Mesenchymal stem cell (in vitro differentiated cells and primary cell): Measurements from ENCODE around the gene FOXQ1.

Source experiments
- DNase-seq: peaks from one replicate; pipeline ENCODE4 v3.0.0-alpha.2; 2013
- H2AFZ ChIP-seq: one replicate; pipeline ENCODE4 v1.6.1; 2013; ENCODE audit warnings: low read depth, mild to moderate bottlenecking, control low read depth, inconsistent platforms, low read length, moderate library complexity
- H2AK5ac ChIP-seq: 2 replicates; pipeline ENCODE4 v1.6.1; 2013; ENCODE audit warnings: low read length, moderate library complexity, mild to moderate bottlenecking, inconsistent platforms; ENCODE audit not compliant: severe bottlenecking
- H2BK120ac ChIP-seq: one replicate; pipeline ENCODE4 v1.6.1; 2013; ENCODE audit warnings: low read depth, mild to moderate bottlenecking, inconsistent platforms, low read length, moderate library complexity
- H2BK12ac ChIP-seq, 2 experiments: one replicate each; pipeline ENCODE4 v1.6.1; 2013; ENCODE audit warnings: inconsistent platforms in 2 of 2, low read length in 2 of 2, mild to moderate bottlenecking in 2 of 2, moderate library complexity in 2 of 2, control low read depth in 1 of 2
- H2BK15ac ChIP-seq: one replicate; pipeline ENCODE4 v1.6.1; 2013; ENCODE audit warnings: mild to moderate bottlenecking, low read depth, inconsistent platforms; ENCODE audit not compliant: poor library complexity, severe bottlenecking
- H2BK5ac ChIP-seq: 2 replicates; pipeline ENCODE4 v1.6.1; 2013; ENCODE audit warnings: low read depth, mild to moderate bottlenecking, low read length, control low read depth, inconsistent platforms; ENCODE audit not compliant: poor library complexity, severe bottlenecking
- H3K14ac ChIP-seq, 2 experiments: one replicate each; pipeline ENCODE4 v1.6.1; 2013; ENCODE audit warnings: inconsistent platforms in 2 of 2, low read length in 2 of 2, control low read depth in 1 of 2, mild to moderate bottlenecking in 1 of 2, moderate library complexity in 1 of 2
- H3K18ac ChIP-seq, 2 experiments: one replicate each; pipeline ENCODE4 v1.6.1; 2013; ENCODE audit warnings: inconsistent platforms in 2 of 2, low read length in 2 of 2, control low read depth in 1 of 2, low read depth in 1 of 2, mild to moderate bottlenecking in 1 of 2
- H3K23ac ChIP-seq, 2 experiments: one replicate each; pipeline ENCODE4 v1.6.1; 2013; ENCODE audit warnings: inconsistent platforms in 2 of 2, low read length in 2 of 2, mild to moderate bottlenecking in 2 of 2, moderate library complexity in 2 of 2, control low read depth in 1 of 2
- H3K27ac ChIP-seq: 2 replicates; pipeline ENCODE4 v1.5.1; 2013; ENCODE audit warnings: mild to moderate bottlenecking, moderate library complexity, low read length, control low read depth, inconsistent platforms; ENCODE audit not compliant: poor library complexity, severe bottlenecking
- H3K27me3 ChIP-seq, 2 experiments: 2 replicates each; pipeline versions ENCODE4 v1.6.1 to v1.7.0; 2013; ENCODE audit warnings: low read length in 2 of 2, mild to moderate bottlenecking in 2 of 2, moderate library complexity in 2 of 2, control low read depth in 1 of 2, inconsistent platforms in 1 of 2; ENCODE audit not compliant: control insufficient read depth in 1 of 2, insufficient read depth in 1 of 2
- H3K36me3 ChIP-seq, 2 experiments: 2 replicates each; pipeline versions ENCODE4 v1.6.1 to v1.7.0; 2013; ENCODE audit warnings: low read length in 2 of 2, control low read depth in 1 of 2, inconsistent platforms in 1 of 2, low read depth in 1 of 2, mild to moderate bottlenecking in 1 of 2; ENCODE audit not compliant: insufficient read depth in 2 of 2, control insufficient read depth in 1 of 2
- H3K4ac ChIP-seq, 2 experiments: one replicate each; pipeline ENCODE4 v1.6.1; 2013; ENCODE audit warnings: inconsistent platforms in 2 of 2, low read length in 2 of 2, mild to moderate bottlenecking in 2 of 2, moderate library complexity in 2 of 2, control low read depth in 1 of 2, low read depth in 1 of 2
- H3K4me1 ChIP-seq: 2 replicates; pipeline ENCODE4 v1.6.1; 2013; ENCODE audit warnings: low read depth, low read length, control low read depth; ENCODE audit not compliant: control insufficient read depth, insufficient read depth
- H3K4me2 ChIP-seq: 2 replicates; pipeline ENCODE4 v1.6.1; 2013; ENCODE audit warnings: low read length, mild to moderate bottlenecking, inconsistent platforms; ENCODE audit not compliant: poor library complexity, severe bottlenecking
- H3K4me3 ChIP-seq, 2 experiments: 2 replicates each; pipeline versions ENCODE4 v1.5.1 to v1.7.0; 2013; ENCODE audit warnings: low read length in 2 of 2, mild to moderate bottlenecking in 2 of 2, control low read depth in 1 of 2, low read depth in 1 of 2; ENCODE audit not compliant: insufficient read depth in 1 of 2
- H3K79me1 ChIP-seq: replicated peaks from 2 replicates; pipeline ENCODE4 v1.6.1; 2013; ENCODE audit warnings: mild to moderate bottlenecking, control low read depth, low read length, inconsistent platforms; ENCODE audit not compliant: poor library complexity, severe bottlenecking
- H3K9ac ChIP-seq: 2 replicates; pipeline ENCODE4 v1.7.0; 2013; ENCODE audit warnings: mild to moderate bottlenecking, low read length, moderate library complexity
- H3K9me3 ChIP-seq: 2 replicates; pipeline ENCODE4 v1.7.0; 2013; ENCODE audit warnings: mild to moderate bottlenecking, low read length; ENCODE audit not compliant: control insufficient read depth
- H4K8ac ChIP-seq: one replicate; pipeline ENCODE4 v1.6.1; 2013; ENCODE audit warnings: inconsistent platforms, mild to moderate bottlenecking, low read length, moderate library complexity
- H4K91ac ChIP-seq: one replicate; pipeline ENCODE4 v1.6.1; 2013; ENCODE audit warnings: mild to moderate bottlenecking, low read length, inconsistent platforms
- WGBS: methylation state at CpG from one replicate; pipeline ENCODE4 v1.1.7; 2013; ENCODE audit warnings: mixed read lengths; 5-methylcytosine and 5-hydroxymethylcytosine counted together

The FOXQ1 gene

GRCh38 chr6:1321738-1322137, 9.8 kb downstream of the FOXQ1 start:
- no peaks in the 10 kb centered on the region for H3K9me3 ChIP-seq
- no peak overlapping the region for H3K14ac ChIP-seq
- no peaks in the 10 kb centered on the region for H3K79me1 ChIP-seq
- peaks cover 0 to 13% of the 10 kb centered on the region in 2 experiments for H3K27me3 ChIP-seq
- H3K23ac ChIP-seq = no peak overlapping the region
- H3K4me1 ChIP-seq = no peaks in the 10 kb centered on the region
- H3K4ac ChIP-seq = no peak overlapping the region
- no peak overlapping the region for H3K4me2 ChIP-seq
- no peak overlapping the region for H3K9ac ChIP-seq
- no peak overlapping the region for H2BK5ac ChIP-seq
- no peak overlapping the region for H2AFZ ChIP-seq
- no peak overlapping the region for H2BK12ac ChIP-seq
- peak; percentile 40 for DNase-seq
- no peak overlapping the region for H3K18ac ChIP-seq
- no peaks in the 10 kb centered on the region for H3K36me3 ChIP-seq
- no peak overlapping the region for H4K8ac ChIP-seq
- no peak overlapping the region for H2BK120ac ChIP-seq
- H4K91ac ChIP-seq = no peak overlapping the region
- 38% methylated on average over 2 of the region's 4 CpGs for WGBS
- H2AK5ac ChIP-seq = no peak overlapping the region
- H3K4me3 ChIP-seq = no peak overlapping the region
- no peak overlapping the region for H2BK15ac ChIP-seq
- no peak overlapping the region for H3K27ac ChIP-seq

GRCh38 chr6:1322156-1322555, 10.3 kb downstream of the FOXQ1 start:
- no peak overlapping the region for H2BK120ac ChIP-seq
- no peaks in the 10 kb centered on the region for H3K36me3 ChIP-seq
- H3K4me3 ChIP-seq = no peak overlapping the region
- H4K8ac ChIP-seq = no peak overlapping the region
- peaks cover 0 to 14% of the 10 kb centered on the region in 2 experiments for H3K27me3 ChIP-seq
- H2AK5ac ChIP-seq = no peak overlapping the region
- H3K79me1 ChIP-seq = no peaks in the 10 kb centered on the region
- no peak overlapping the region for H3K27ac ChIP-seq
- H3K4me1 ChIP-seq = no peaks in the 10 kb centered on the region
- DNase-seq = no peak
- no peak overlapping the region for H3K9ac ChIP-seq
- no peak overlapping the region for H3K23ac ChIP-seq
- H2BK12ac ChIP-seq = no peak overlapping the region
- H4K91ac ChIP-seq = no peak overlapping the region
- no peak overlapping the region for H2BK15ac ChIP-seq
- H2BK5ac ChIP-seq = no peak overlapping the region
- no peak overlapping the region for H3K14ac ChIP-seq
- no peak overlapping the region for H2AFZ ChIP-seq
- WGBS = 62% methylated on average over 3 of the region's 3 CpGs
- H3K9me3 ChIP-seq = no peaks in the 10 kb centered on the region
- H3K4me2 ChIP-seq = no peak overlapping the region
- no peak overlapping the region for H3K4ac ChIP-seq
- H3K18ac ChIP-seq = no peak overlapping the region

GRCh38 chr6:1322696-1323219, 10.9 kb downstream of the FOXQ1 start:
- Histone ChIP-seq H2BK15ac (no peak overlapping the region), H3K4me2 (no peak overlapping the region), H2BK120ac (no peak overlapping the region), H3K4me3 (no peak overlapping the region), H3K9me3 (no peaks in the 10 kb centered on the region), H4K91ac (no peak overlapping the region), H3K36me3 (no peaks in the 10 kb centered on the region), H3K23ac (no peak overlapping the region), H2AFZ (no peak overlapping the region), H3K14ac (no peak overlapping the region), H3K79me1 (no peaks in the 10 kb centered on the region), H2BK12ac (no peak overlapping the region), H2AK5ac (no peak overlapping the region), H3K18ac (no peak overlapping the region), H3K27me3 (peaks cover 0 to 20% of the 10 kb centered on the region in 2 experiments), H3K27ac (no peak overlapping the region), H3K9ac (no peak overlapping the region), H3K4me1 (no peaks in the 10 kb centered on the region), H3K4ac (no peak overlapping the region), H2BK5ac (no peak overlapping the region), H4K8ac (no peak overlapping the region)
- WGBS = 29% methylated on average over 2 of the region's 5 CpGs
- DNase-seq = peak; percentile 16

GRCh38 chr6:1324936-1325335, 13.0 kb downstream of the FOXQ1 start:
- no peaks in the 10 kb centered on the region for H3K79me1 ChIP-seq
- H3K14ac ChIP-seq = no peak overlapping the region
- H2BK120ac ChIP-seq = no peak overlapping the region
- no peak overlapping the region for H4K91ac ChIP-seq
- H2AK5ac ChIP-seq = no peak overlapping the region
- H3K9me3 ChIP-seq = peaks cover 6% of the 10 kb centered on the region
- WGBS = 87% methylated on average over 6 of the region's 7 CpGs
- no peak overlapping the region for H3K4me2 ChIP-seq
- no peak overlapping the region for H3K18ac ChIP-seq
- peak overlapping the region; percentile 46 for H3K9ac ChIP-seq
- no peak overlapping the region for H3K23ac ChIP-seq
- H3K4ac ChIP-seq = no peak overlapping the region
- DNase-seq = no peak
- H2BK5ac ChIP-seq = no peak overlapping the region
- H2AFZ ChIP-seq = no peak overlapping the region
- no peaks in the 10 kb centered on the region for H3K4me1 ChIP-seq
- H3K27me3 ChIP-seq = peaks cover 0 to 23% of the 10 kb centered on the region in 2 experiments
- H3K27ac ChIP-seq = no peak overlapping the region
- no peak overlapping the region for H2BK12ac ChIP-seq
- no peak overlapping the region for H2BK15ac ChIP-seq
- H3K36me3 ChIP-seq = no peaks in the 10 kb centered on the region
- H4K8ac ChIP-seq = no peak overlapping the region
- H3K4me3 ChIP-seq = no peak overlapping the region
